Erythroblast (primary cell): Measurements from ENCODE around the gene GJB3.

Experiments
- GATA1 ChIP-seq: IDR thresholded peaks from 2 replicates; pipeline ENCODE4 v1.6.1; 2011; ENCODE audit warnings: low read depth, mild to moderate bottlenecking, control low read depth, low read length, moderate library complexity
- POLR2A ChIP-seq: IDR thresholded peaks from 2 replicates; pipeline ENCODE4 v1.6.1; 2011; ENCODE audit warnings: mild to moderate bottlenecking, low read length

DNA sequence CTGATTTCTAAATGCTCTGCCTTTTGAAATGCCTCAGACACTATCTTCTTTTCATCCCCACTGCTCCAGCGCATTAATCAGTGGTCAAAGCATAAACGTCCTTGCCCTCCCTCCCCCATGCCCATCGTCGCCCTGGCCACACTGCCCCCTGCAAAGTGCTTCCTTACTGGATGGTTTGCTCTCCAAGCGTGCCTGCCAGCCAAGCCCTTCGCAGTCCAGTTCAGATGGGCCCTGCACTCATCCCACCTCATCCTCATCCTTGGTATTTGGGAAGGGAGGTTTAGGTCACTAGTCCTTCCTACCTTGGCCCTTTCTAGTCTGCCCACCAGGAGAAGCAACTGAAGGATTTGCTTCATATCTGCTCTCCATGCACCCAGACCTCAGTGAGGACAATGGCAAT lies 14.9 kb downstream of the GJB3 start:
- no peak for TF ChIP-seq POLR2A
- TF ChIP-seq GATA1: no peak
